HuH-7 (cell line): Measurements from ENCODE around the gene CHCHD6.

Experiments used
- DNase-seq: peaks from one replicate; pipeline ENCODE4 v3.0.0; 2011; ENCODE audit warnings: low spot score

The CHCHD6 gene

GRCh38 chr3:126924458-126924857 is 220.4 kb downstream of the CHCHD6 start:
- DNase-seq: no peak

- no peak for DNase-seq
Observed at GRCh38 chr3:126925411-126926171, 221.6 kb downstream of the CHCHD6 start.

- no peak for DNase-seq
Observed at GRCh38 chr3:126926684-126927400, 222.8 kb downstream of the CHCHD6 start.

- no peak for DNase-seq
Observed at GRCh38 chr3:126927401-126927750, 223.3 kb downstream of the CHCHD6 start.

- no peak for DNase-seq
Observed at GRCh38 chr3:126927846-126928245, 223.8 kb downstream of the CHCHD6 start.

- no peak for DNase-seq
Observed at GRCh38 chr3:126928921-126929474, 225.0 kb downstream of the CHCHD6 start.

GRCh38 chr3:126930936-126931600 is 227.0 kb downstream of the CHCHD6 start:
- no peak for DNase-seq

- DNase-seq: no peak
Observed at GRCh38 chr3:126931806-126932187, 227.8 kb downstream of the CHCHD6 start.

GRCh38 chr3:126932188-126932931 is 228.3 kb downstream of the CHCHD6 start:
- no peak for DNase-seq

- no peak for DNase-seq
Observed at GRCh38 chr3:126934031-126934531, 230.0 kb downstream of the CHCHD6 start.

- DNase-seq: no peak
Observed at GRCh38 chr3:126934991-126935390, 231.0 kb downstream of the CHCHD6 start.

GRCh38 chr3:126935756-126936509 is 231.9 kb downstream of the CHCHD6 start:
- no peak for DNase-seq

GRCh38 chr3:126936853-126937425 is 232.9 kb downstream of the CHCHD6 start:
- no peak for DNase-seq

GRCh38 chr3:126937533-126937932 is 233.5 kb downstream of the CHCHD6 start:
- DNase-seq: no peak

GRCh38 chr3:126937973-126938372 is 233.9 kb downstream of the CHCHD6 start:
- no peak for DNase-seq

- DNase-seq: no peak
Observed at GRCh38 chr3:126938520-126939337, 234.7 kb downstream of the CHCHD6 start.

- peak; percentile 34 for DNase-seq
Observed at GRCh38 chr3:126939338-126939718, 235.3 kb downstream of the CHCHD6 start.

- no peak for DNase-seq
Observed at GRCh38 chr3:126939733-126940132, 235.7 kb downstream of the CHCHD6 start.

- DNase-seq: no peak
Observed at GRCh38 chr3:126941721-126942270, 237.8 kb downstream of the CHCHD6 start.
